Measurements from ENCODE around the gene CHSY3.

CHSY3 gene

DNA sequence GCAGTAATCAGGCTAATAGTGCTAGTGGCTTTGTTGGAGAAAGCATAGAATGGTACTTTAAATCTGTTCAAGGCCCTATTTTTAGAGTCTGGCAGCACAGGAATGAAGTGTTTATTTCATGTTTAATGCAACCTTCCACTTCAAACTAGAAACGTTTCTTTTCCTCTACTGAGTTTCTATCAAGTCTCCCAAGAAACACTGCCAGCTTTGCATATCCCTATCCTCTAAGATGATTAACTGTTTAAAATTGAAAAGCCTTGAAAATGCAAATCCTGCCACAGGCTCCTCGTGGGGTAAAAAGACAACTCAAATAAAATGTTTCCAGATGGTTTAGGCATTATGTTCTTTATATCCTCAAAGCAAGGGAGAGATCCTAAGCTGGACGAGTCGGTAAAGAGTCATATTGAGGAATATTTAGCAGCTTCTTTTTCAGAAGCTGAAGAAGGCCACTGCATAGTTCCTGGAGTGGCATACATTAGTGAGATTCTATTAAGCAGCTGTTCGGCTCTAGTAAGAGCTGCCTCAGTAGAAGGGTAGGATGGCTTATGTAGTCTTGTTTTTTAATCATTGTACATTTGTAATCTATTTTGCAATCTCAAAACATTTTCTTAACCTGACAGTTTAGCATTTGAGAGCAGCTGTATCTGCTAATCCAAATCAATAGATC is 251.2 kb downstream of the CHSY3 start:
- TF ChIP-seq POLR2A (IDR thresholded peaks at IDR 0.05; ENCODE audit: extremely low read depth, insufficient read length), result no peak
- TF ChIP-seq, protein P1, sequence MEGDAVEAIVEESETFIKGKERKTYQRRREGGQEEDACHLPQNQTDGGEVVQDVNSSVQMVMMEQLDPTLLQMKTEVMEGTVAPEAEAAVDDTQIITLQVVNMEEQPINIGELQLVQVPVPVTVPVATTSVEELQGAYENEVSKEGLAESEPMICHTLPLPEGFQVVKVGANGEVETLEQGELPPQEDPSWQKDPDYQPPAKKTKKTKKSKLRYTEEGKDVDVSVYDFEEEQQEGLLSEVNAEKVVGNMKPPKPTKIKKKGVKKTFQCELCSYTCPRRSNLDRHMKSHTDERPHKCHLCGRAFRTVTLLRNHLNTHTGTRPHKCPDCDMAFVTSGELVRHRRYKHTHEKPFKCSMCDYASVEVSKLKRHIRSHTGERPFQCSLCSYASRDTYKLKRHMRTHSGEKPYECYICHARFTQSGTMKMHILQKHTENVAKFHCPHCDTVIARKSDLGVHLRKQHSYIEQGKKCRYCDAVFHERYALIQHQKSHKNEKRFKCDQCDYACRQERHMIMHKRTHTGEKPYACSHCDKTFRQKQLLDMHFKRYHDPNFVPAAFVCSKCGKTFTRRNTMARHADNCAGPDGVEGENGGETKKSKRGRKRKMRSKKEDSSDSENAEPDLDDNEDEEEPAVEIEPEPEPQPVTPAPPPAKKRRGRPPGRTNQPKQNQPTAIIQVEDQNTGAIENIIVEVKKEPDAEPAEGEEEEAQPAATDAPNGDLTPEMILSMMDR (IDR thresholded peaks at IDR 0.05; ENCODE audit: low read depth, low read length), result no peak
- no peak overlapping the region for H3K4me3 ChIP-seq (ENCODE audit: low read depth, low read length)
- no peak for DNase-seq (ENCODE audit: low read depth)

GRCh38 chr5:130158036-130158435 is 253.8 kb downstream of the CHSY3 start:
- no peak for TF ChIP-seq MAX (IDR thresholded peaks at IDR 0.05; ENCODE audit: low read depth, low read length)
- no peak for TF ChIP-seq MYC (IDR thresholded peaks at IDR 0.05; ENCODE audit: low read depth, low read length)
- TF ChIP-seq POLR2A (IDR thresholded peaks at IDR 0.05; ENCODE audit: extremely low read depth, insufficient read length), result no peak
- TF ChIP-seq, protein P1 (IDR thresholded peaks at IDR 0.05; ENCODE audit: low read depth, low read length), result no peak
- no peak overlapping the region for H3K4me3 ChIP-seq (ENCODE audit: low read depth, low read length)

DNA sequence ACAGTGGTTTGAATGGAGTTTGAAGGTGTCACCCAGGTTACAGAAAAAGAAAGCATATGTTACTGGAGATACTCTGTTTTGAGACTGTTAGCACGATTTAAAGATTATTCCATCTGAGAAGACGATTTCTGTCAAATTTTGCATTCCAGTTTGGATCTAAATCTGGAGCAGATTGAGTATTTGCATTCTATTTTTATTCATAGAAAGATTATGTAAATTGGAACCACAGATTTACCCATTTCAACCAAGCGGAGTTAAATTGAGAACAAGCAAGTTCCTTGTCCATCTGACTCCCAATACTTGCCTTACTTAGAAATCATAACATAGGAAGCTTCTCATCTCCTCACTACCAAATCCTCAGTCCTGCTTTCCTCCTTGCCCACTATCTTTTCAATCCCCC is 255.7 kb downstream of the CHSY3 start:
- H3K4me3 ChIP-seq (ENCODE audit: low read depth, low read length), result no peak overlapping the region
- TF ChIP-seq, protein P1 (IDR thresholded peaks at IDR 0.05; ENCODE audit: low read depth, low read length), result no peak
- TF ChIP-seq MAX (IDR thresholded peaks at IDR 0.05; ENCODE audit: low read depth, low read length), result no peak
- TF ChIP-seq MYC (IDR thresholded peaks at IDR 0.05; ENCODE audit: low read depth, low read length), result no peak
- no peak for TF ChIP-seq POLR2A (IDR thresholded peaks at IDR 0.05; ENCODE audit: extremely low read depth, insufficient read length)
- DNase-seq (ENCODE audit: low read depth), result no peak

More at GRCh38 chr5:130158036-130158435, 253.8 kb downstream of the CHSY3 start:
- no peak for DNase-seq (ENCODE audit: low read depth)

DNA sequence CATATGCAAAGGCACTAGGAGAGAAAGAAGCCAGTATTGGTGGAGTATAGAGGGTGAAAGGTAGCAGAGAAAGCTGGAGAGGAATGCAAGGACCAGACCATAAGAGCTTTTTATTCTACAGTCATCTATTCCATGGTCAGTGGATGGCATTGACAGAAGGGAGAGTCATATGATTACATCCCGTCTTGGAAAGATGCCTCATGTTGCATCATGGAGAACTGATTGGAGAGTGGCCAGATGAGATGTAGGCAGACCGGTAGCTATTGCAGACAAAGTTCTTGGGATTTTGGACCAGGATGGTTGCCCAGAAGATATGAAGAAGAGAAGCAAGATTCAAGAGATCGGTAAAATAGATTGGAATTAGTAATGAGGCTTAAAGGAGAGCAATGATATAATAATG is 260.7 kb downstream of the CHSY3 start:
- DNase-seq (ENCODE audit: low read depth), result no peak
- H3K4me3 ChIP-seq (ENCODE audit: low read depth, low read length), result no peak overlapping the region
- TF ChIP-seq, protein P1 (IDR thresholded peaks at IDR 0.05; ENCODE audit: low read depth, low read length), result no peak
- no peak for TF ChIP-seq MYC (IDR thresholded peaks at IDR 0.05; ENCODE audit: low read depth, low read length)
- no peak for TF ChIP-seq MAX (IDR thresholded peaks at IDR 0.05; ENCODE audit: low read depth, low read length)
- TF ChIP-seq POLR2A (IDR thresholded peaks at IDR 0.05; ENCODE audit: extremely low read depth, insufficient read length), result no peak

GRCh38 chr5:130166839-130167490 is 262.7 kb downstream of the CHSY3 start:
- H3K4me3 ChIP-seq (ENCODE audit: low read depth, low read length), result no peak overlapping the region
- DNase-seq (ENCODE audit: low read depth), result no peak
- TF ChIP-seq POLR2A (IDR thresholded peaks at IDR 0.05; ENCODE audit: extremely low read depth, insufficient read length) (no peak), MAX (IDR thresholded peaks at IDR 0.05; ENCODE audit: low read depth, low read length) (no peak), MYC (IDR thresholded peaks at IDR 0.05; ENCODE audit: low read depth, low read length) (no peak)
- TF ChIP-seq, protein P1 (IDR thresholded peaks at IDR 0.05; ENCODE audit: low read depth, low read length), result no peak

All from NB4 (cell line).